GM04504 (cell line): Measurements from ENCODE around the gene FILIP1L.

Experiments used
- DNase-seq: peaks from one replicate; pipeline ENCODE4 v3.0.0-alpha.2; 2012; ENCODE audit warnings: low read depth

Gene FILIP1L

DNA sequence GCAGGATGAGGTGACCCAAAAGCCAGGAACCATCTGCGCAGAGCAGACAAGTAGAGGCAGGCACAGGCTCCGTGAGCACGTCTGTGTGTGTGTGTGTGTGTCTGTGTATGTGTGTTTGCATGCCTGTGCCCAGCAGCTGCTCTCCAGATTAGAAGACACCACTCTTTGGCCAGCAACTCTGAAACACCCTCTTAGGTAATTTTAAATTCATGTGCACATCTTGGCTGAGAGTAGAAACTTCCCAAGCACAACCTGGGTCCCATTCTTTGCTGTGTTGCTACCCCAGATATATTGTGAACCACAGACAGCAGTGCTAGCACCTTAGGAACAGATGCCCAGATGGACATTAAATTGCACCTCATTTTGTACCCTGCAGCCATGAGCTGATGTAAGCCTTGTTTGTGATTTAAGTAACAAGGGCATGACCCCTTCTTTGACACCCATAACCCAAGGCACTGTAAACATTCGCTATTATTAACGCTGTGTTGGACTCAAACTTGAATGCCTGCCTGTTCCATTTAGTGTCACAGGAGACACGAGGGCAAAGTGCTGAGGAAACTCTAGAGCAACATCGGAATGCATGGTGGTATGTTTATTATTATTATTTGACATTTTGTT lies at the start of gene FILIP1L:
Gene FILIP1L, minus strand, starts transcription at position 89 of the 618 bp plus-strand sequence.
- DNase-seq = no peak

DNA sequence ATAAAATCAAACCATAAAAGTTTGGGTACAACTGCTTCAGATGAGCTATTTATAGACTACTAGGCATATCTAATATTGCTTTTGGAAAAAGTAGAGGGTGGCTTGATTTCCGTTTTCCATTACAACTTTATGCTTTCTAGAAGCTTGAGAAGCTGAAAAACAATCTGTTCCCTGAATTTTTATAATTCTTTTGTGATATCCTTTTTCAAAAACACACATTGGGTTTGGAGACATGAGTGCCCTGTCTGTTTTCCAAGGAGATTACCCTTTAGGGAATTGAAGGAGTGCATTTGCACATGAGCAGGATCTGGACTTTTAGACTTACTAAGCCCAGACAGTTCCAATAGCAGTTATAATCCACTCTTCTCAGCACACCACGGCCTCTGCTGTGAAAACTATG lies 49.5 kb upstream of the FILIP1L start:
- DNase-seq = no peak

DNA sequence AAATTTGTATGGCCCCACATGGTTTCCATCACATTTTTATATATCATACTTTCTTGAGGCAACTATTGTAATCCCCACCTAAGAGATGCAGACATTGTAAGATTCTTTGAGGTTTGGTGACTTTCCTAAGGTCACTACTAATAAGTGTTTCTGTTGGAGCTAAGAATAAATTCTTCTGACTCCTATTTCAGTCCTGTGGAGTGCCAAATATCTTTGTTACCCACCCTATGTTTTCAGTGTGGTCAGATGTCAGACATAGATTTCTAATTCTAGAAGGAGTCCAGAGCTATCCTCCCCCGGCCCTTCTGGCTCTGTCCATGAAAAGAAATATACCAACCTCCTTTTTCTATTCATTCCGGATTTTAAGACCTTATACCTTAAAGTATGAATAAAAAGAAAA lies 46.2 kb upstream of the FILIP1L start:
- no peak for DNase-seq

DNA sequence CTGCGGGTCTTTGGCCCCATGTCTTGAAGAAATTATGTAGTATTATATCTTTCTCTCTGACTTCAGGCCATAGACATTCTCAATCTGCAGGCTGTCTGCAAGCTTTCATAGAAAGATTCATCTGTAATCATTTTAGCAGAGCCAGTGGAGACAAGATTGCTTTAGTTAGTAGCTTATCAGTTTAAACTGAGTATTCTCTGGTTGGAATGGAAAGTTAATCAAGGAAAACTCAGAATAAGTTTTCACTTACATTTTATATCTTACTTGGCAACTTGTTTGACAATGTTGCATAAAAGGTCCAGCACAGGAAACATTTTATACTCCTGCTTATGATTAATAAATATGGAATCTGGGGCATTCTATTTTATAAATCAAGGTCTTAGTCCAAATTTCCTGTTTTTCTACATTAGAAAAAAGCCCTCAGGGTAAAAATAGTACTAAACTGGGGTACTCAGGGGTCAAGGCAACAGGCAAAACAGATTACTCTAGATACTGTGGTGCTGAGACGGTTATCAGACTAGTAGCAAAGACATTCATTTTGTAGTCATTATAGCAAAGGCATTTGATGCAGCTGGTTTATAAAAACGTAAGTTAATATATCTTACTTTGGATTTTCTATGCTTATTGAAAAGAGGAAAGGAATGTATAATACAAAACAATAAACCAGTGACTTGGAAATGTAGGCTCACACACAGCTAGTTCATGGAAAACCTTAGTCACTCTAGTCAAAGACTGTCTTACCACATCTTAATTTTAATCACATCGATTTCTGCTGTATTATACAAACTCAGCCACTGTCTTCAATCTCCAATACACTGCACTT lies 45.2 kb upstream of the FILIP1L start:
- no peak for DNase-seq

DNA sequence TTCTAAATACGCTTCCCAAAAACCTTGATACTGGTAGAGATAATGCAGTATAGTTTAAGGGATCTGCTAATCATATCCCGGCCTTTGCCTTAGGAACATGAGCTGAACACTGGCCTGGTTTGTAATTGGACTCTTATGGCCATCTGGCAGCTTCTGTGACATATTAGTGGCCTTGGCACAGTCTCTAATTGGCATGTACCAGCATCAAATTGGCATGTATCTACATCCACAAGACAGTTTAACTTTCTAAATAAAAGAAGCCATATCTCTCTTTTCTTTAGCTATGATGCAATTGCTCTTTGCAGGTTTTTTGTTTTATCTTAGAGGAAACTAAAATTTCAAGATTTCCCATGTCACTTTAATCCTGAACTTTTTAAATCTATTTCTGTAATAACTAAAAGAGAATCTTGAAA lies 44.6 kb upstream of the FILIP1L start:
- no peak for DNase-seq

DNA sequence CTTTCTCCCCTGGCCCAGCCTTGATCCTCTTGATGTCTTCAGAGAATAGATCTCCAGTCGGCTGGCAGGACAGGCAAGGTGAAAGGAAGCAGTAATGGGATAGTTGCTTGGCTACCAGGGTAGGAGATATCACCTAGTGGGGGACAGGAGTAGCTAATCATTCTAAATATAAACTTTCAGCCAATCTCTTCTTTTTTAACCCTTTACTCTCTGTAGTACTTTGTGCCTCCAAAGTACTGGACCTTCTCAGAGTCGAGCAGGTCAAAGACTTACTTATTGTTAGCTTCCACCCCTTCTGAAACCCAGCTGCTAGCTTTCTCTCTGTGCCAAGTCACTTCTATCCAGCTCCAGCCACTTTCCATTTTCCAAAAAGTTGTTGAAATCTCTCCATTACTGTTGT lies 43.4 kb upstream of the FILIP1L start:
- no peak for DNase-seq

DNA sequence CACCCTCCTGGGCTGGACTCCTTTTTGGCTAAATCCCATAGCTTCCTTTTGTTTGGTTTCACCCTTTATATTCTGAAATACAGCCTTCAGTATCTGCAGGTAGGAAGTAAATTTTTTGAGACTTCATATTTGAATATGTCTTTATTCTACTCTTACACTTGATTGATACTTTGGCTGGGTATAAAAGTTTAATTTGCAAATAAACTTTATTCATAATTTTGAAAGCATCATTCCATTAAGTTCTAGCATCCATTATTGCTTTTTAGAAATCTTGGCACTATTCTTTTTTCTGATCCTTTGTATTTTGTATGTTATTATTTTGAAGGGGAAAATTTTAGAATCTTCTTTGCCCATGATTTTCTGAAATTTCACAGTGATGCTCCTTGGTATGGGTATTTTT lies 41.3 kb upstream of the FILIP1L start:
- DNase-seq = no peak

DNA sequence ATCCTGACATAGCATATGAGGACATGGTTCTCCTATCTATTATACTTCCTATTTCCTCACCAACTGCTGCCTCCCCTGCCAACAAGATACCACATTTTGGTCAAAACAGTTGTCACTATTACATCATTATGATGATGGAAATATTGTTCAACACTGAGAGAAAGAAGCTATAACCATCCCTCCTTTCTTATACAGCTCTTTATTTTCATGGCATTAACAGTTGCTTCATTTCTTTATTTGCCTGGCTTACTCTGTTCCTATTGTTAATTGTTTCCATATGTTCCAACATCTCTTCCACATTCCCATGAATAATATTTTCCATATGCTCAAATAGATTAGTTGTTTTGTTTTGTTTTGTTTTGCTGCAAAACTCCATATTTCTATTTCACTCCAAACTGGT lies 40.8 kb upstream of the FILIP1L start:
- DNase-seq = no peak

DNA sequence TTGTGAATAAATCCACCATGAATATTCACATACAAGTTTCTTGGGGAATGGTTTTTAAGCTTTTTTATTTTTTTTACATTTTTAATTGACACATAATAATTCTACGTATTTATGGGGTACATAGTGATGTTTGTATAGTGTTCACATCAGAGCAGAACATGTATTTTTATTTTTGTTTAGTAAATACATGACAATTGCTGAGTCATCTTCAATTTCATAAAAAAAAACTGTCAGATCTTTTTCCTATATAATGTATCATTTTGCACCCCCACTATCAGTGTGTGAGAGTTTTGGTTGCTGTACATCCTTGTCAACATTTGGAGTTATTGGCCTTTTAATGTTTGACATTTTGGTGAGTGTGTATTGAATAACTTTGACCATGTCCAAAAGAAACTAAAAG lies 39.9 kb upstream of the FILIP1L start:
- no peak for DNase-seq

DNA sequence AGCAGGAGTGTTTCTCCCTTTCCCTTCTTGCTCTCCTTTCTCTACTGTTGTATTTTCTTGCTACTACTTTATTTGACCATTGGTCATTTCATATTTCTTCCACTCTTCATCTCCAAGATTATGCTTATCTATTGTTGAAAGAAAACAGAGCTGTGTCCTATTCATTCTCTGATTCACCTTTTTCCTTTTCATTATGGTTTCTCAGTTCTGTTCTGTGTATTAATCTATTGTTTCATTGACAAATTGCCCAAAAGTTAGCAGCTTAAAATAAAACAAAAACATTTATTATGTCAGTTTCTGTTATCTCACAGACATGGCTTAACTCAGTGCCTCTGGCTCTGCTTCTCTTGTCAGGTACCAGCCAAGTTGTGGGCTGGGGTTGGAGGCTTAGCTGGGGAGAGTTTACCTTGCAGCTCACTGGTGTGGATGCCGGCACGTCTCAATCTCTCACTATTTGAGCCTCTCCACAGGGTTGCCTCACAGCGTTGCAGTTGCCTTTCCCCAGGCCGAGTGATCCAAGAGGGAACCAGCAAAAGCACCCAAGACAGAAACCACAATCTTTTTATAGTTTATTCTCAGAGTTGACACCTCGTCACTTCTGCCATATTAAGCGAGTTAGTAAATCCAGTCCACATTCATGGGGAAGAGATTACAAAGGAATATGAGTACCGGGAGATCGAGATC lies 36.9 kb upstream of the FILIP1L start:
- no peak for DNase-seq

DNA sequence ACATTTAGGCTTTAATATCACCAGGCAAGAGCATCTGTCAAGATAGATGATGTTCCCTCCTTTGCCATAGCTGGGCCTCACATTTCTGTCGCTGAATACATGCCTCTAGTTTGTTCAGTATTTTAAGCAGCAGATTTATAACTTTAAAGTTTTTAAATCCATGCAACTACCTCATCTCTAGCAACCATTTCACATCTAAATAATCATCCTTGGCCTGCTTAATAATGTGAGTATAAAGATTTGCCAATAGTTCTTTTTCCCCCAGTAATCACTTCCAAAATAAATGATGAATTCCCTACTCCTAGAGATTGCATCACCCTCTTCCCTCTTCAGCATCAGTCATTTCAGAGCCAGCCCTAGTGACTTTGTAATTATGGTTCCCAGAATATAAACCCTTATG lies 36.2 kb upstream of the FILIP1L start:
- DNase-seq = no peak

DNA sequence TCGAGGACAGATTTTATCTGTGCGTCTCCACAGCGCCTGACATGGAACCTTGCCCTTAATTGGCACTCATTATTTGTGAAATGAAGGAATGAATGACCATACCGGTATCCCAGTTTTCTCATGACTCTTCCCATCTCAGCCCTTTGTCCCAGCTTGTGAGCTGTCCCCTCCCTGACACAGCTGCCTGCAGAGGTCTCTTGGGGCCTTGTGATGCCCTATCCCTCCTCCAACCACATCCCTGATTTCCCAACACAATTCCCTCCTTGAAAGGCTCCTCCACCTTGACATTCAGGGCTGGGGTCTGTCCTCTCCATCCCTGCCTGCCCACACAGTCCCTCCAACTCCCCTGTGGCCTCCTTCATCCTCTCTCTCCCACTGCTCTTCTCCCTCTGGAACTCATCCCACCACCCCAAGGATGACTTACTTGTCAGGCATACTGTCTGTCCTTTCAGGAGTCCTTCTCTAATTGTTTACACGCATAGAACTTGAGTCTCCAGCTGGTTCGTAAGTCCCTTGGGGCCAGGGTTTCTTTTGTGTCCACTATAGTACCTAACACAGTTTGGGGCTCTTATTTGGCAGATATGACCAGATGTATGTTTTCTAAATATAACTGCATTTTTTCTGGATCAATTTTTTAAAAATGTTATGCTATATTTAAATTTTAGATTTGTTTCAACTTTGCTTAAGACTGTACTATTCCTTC lies 35.6 kb upstream of the FILIP1L start:
- DNase-seq = no peak

DNA sequence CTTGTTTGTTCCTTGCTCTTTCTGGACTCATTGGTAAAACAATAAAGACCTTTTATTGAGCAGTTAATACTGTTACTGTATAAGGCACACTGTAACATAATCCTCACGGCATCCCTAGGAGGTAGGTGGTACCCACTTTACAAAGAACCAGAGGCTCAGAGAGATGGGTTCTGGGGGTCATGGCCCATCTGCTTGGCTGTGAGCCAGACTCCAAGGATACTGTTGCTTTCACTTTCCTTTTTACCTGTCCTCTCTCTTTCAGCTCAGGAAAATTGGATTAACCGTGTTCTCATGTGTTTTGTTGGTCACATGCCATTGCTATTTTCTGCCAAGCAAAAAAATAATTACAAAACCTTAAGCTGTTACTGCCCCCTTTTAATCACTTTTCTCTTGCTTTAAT lies 34.8 kb upstream of the FILIP1L start:
- no peak for DNase-seq

DNA sequence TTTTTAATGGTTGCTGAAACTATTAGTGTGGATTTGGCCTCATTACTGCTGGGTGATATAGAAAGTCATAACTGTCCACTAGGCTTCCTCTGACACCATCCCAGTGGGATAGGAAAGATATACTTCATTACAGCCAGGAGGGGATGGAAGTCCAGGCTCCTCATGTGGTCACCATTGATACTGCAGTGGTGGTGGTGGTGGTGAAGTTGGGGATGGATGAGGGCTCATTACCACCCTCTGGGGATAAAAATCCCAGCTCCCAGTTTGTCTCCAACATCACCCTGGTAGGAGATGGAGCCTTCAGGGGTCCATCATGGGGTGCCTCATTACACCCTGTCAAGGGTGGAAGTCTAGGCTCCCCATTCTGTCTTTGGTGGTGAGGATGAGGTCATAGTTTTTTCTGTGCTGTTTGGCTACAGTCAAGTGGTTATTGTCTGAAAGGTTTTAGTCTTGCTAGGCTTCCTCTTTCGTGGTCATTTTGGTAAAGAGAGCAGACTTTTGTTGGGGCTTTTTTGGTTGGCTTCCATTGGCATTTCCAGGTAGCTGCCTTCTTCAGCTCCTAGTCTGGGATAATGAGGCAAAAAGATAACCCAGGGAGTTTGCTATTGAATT lies 30.1 kb upstream of the FILIP1L start:
- DNase-seq = no peak

DNA sequence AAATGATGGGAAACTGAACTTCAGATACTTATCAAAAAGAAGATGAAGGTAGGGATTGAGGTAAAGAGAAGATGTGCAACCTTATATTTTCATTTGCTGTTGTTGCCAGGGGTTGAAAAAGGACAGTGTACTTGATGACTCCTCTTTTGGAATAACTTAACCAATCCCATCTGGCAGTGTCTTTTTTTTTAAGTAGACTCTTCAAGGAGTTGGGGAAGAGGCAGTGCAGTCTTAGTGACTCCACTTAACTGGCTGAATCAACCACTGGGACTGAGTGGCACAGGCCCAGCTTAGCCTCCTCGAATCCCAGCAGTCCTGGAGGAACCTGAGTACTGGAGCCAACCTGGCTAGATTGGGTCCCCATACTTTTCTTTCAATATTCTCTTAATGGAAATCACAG lies 27.3 kb upstream of the FILIP1L start:
- no peak for DNase-seq

DNA sequence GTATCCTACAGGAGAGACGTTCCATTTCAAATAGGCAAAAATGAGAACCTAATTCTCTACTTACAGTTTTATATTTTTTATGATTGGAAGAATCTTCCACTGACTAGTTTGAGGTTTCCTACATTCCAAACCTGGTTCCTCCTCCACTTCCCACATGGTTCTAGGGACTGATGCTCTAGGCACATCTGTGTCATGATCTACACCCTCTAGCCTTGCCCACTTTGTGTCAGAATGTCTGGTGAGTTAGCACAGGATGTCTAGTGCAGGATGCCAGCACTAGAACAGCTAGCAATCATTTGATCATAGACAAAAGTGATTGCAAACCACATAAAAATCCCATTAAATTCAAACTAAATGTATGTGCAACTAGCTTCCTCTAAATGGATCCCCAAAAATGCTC lies 26.7 kb upstream of the FILIP1L start:
- DNase-seq = no peak

DNA sequence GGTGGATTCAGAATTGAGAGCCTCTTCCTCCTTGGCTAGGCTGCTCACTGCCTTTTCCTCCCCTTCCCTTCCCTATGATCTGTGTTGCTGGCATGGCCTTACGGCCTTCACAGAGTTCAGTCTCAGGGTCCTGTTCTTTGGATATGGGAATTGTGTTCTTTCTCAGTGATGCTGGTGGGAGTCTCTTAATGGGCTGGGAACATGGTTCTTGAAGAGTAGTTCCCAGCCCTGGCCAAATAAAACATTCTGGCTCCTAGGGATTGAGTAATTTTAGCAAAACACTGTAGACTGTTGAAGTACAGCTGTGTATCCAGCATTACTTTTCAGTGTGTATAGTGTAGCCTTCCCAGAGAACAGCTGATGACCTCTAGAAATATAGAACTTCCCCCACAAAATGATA lies 22.6 kb upstream of the FILIP1L start:
- DNase-seq = no peak

DNA sequence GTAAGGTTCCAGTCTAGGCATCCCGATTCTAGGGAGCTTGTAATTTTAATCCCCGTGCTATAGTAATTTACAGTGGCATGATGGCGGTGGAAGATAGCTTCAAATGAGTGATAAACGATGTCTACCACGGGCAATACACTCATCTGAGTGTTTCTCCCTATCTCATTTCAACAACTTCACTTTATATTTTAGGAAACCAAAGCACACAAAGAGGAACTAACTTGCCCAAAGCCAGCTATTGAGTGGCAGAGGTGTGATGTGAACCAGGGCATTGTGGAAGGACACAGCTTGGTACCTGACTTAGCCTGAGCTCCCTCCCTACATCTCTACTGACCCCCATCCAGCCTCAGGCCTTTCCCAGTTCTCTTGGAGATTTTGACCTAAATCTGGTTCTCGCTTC lies 16.9 kb upstream of the FILIP1L start:
- no peak for DNase-seq

DNA sequence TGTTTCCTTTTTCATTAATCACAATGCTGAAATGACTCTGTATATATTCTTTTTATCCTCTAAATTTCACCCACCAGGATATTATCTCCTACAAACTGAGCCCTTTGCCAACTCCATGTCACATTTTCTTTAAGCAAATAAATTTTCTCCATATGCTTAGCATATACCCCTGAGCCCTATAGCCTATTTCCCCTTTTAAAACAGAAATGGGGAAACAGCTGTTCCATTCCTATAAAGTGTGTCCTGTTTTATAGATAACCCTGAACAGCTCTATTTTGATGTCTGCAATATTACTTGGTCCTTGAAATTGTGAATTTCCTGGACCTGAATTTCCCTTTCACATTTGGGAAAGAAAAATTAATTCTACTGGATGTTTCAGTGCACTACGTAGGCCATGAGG lies 15.6 kb upstream of the FILIP1L start:
- DNase-seq = no peak

DNA sequence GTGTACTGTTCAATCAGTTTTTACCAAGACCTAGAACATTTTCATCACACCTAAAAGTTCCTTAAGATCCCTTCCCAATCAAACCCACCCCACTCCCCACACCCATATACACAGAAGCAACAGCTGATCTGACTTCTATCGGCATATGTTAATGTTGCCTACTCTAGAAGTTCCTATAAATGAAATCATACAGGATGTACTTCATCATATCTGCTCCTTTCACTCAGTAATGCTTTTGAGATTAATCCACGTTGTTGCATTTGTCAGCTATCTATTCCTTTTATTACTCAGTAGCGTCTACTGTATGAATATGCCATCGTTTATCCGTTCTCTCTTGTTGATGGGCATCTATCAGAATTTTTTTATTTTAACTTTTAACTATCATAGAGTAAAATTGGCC lies 14.3 kb upstream of the FILIP1L start:
- DNase-seq = no peak

DNA sequence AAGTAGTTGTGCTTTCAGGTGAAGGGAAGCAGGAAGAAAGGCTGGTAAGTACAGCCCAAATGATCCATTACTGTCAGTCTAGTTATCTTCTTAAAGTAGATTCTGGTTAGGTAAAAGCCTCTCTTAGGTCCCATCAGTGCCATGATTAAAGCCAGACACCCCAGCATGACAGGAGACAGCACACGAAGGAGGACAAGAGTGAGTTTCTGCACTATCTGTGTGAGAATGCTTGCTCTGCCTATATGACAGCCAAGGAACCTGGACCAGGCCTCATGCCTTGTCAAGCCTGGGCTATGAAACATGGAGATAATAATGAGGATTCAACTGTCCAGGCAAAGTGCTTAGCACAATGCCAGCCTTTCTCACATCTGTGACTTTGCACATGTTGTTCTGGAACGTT lies 13.5 kb upstream of the FILIP1L start:
- DNase-seq = no peak
